Transverse colon (tissue), 4 donors: ENCODE results near the gene RGS6. TPM values are rescaled to one million over a fixed set of nuclear protein-coding genes. Genes with fewer than 3 reads are reported as not detected.

Experiments
- DNase-seq: peaks from one replicate; pipeline ENCODE4 v3.0.0-alpha.2; 2019
- H3K27ac ChIP-seq, 4 donors: fragments of 200-600 bp; sonication (generic); 2 replicates each; pipeline ENCODE4 v1.5.1; 2016 to 2018; ENCODE audit warnings: inconsistent platforms in 4 of 4
- H3K27me3 ChIP-seq: fragments of 200-600 bp; sonication (generic); 2 replicates; pipeline ENCODE4 v1.5.1; 2017; ENCODE audit warnings: inconsistent platforms
- H3K36me3 ChIP-seq, 4 donors: fragments of 200-600 bp; sonication (generic); 2 replicates each; pipeline ENCODE4 v1.5.1; 2017 to 2019; ENCODE audit warnings: inconsistent platforms in 4 of 4
- H3K4me1 ChIP-seq, 4 donors: fragments of 200-600 bp; sonication (generic); 2 replicates each; pipeline ENCODE4 v1.5.1; 2017 to 2020; ENCODE audit warnings: inconsistent platforms in 4 of 4
- H3K4me3 ChIP-seq, 4 donors: fragments of 200-600 bp; sonication (generic); 1 replicate in 1 of 4; 2 replicates in 3 of 4; pipeline versions ENCODE4 v1.5.1 to v1.6.1; 2017 to 2019; ENCODE audit warnings: inconsistent platforms in 4 of 4
- H3K9me3 ChIP-seq, 2 donors: fragments of 200-600 bp; sonication (generic); 2 replicates each; pipeline ENCODE4 v1.5.1; 2017 to 2019; ENCODE audit warnings: inconsistent platforms in 2 of 2
- EP300 ChIP-seq: sonication (generic); formaldehyde crosslinking; IDR thresholded peaks from one replicate; pipeline ENCODE4 v1.6.1; 2017; ENCODE audit warnings: antibody characterized with exemption, low read depth
- POLR2A ChIP-seq: fragments of 450-650 bp; IDR thresholded peaks from one replicate; pipeline ENCODE4 v1.6.1; 2016; ENCODE audit warnings: antibody characterized with exemption, mild to moderate bottlenecking, moderate library complexity
- POLR2AphosphoS5 ChIP-seq, 3 donors: sonication (generic); formaldehyde crosslinking; IDR thresholded peaks; one replicate each; pipeline ENCODE4 v1.6.1; 2016; ENCODE audit warnings: antibody characterized with exemption in 3 of 3
- WGBS, 2 donors: methylation state at CpG; one replicate each; pipeline ENCODE4 v1.1.5; 2018; ENCODE audit warnings: low coverage in 1 of 2; 5-methylcytosine and 5-hydroxymethylcytosine counted together
- in situ Hi-C, 4 donors: fragments of 200-750 bp; cut with MboI; loops; one replicate each; pipeline versions ENCODE4 v1.15.0 to v1.15.1; 2017; ENCODE audit warnings: low sequenced_read_pairs in 3 of 4, low pct_ligation_motif_present in 1 of 4, low pct_unique_long_range_greater_than_20kb in 1 of 4
- intact Hi-C: fragments of 100-400 bp; cut with DNase I; formaldehyde crosslinking; loops from one replicate; pipeline ENCODE4 v1.15.1; 2023; ENCODE audit warnings: low total_unique reads
- total RNA-seq, 4 donors: library from RNA; depleted of rRNA; stranded (reverse); fragments of >200 nt; gene quantifications; one replicate each; pipeline ENCODE4 v1.1.0, GENCODE V29; 2016
- TF ChIP-seq, protein P1 (sequence below), 5 experiments: fragments of 200-600 bp in 3 of 5; fragments of 450-650 bp in 2 of 5; sonication (generic) in 3 of 5; IDR thresholded peaks; 1 replicate in 2 of 5; 2 replicates in 3 of 5; pipeline ENCODE4 v1.5.1; 2016 to 2017; ENCODE audit warnings: antibody characterized with exemption in 5 of 5, inconsistent platforms in 3 of 5, mild to moderate bottlenecking in 2 of 5, moderate library complexity in 1 of 5

The RGS6 gene
- total RNA-seq, 4 donors from 2014 or later, result 0.41 to 0.48 TPM; not detected in 2

DNA sequence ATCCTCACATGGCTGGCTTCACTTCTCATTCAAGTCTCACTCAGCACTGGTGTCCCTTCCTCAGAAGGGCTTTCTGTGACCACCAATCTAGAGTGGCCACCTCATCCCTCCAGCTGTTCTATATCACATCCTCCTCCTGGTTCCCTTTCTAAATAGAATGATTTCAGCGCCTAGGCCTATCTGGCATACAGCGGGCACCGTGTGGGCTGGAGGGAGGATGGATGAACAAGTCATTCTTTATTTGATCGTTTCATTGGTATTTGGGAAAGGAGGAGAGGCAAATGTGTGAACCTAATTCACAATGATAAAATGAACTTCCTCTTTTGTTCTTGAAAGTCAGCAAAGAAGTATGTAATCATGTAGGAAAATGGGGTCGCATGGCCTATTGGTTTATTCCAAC is 567.5 kb downstream of the RGS6 start:
- 84 to 86% methylated on average over 5 of the region's 5 CpGs for WGBS, 2 donors

DNA sequence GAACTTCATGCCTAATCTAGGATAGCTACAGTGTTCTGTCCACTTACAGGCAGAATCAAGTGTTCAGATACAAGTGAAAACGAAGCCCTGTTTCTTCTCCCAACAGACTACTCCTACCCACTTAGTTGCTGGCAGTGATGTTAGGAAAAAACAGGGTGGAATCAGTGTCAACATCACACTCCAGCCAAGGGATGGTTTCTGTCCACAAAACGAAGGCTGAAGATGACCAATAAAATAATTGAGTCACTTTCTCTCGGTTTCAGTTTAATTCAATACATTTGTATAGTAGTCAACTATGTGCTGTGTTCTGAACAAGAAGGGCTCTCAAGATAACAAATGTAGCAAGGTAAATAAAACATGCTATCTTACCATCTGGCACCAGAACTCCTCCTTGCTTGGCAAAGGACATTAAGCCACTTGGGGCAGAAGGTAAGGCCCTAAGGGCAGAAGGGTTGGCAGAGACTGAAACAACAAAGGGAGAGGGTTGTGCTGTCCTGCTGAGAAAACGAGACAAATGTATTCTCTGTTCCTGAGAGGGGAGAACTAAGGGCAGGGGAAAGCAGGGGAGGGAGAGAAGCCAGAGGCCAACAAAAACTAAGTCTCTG is 568.1 kb downstream of the RGS6 start:
- Histone ChIP-seq H3K36me3 (no peaks in the 10 kb centered on the region), H3K4me1 (no peaks in the 10 kb centered on the region), H3K4me3 (no peak overlapping the region), H3K9me3 (no peaks in the 10 kb centered on the region), H3K27ac (no peak overlapping the region), H3K27me3 (no peaks in the 10 kb centered on the region)
- TF ChIP-seq, protein P1, sequence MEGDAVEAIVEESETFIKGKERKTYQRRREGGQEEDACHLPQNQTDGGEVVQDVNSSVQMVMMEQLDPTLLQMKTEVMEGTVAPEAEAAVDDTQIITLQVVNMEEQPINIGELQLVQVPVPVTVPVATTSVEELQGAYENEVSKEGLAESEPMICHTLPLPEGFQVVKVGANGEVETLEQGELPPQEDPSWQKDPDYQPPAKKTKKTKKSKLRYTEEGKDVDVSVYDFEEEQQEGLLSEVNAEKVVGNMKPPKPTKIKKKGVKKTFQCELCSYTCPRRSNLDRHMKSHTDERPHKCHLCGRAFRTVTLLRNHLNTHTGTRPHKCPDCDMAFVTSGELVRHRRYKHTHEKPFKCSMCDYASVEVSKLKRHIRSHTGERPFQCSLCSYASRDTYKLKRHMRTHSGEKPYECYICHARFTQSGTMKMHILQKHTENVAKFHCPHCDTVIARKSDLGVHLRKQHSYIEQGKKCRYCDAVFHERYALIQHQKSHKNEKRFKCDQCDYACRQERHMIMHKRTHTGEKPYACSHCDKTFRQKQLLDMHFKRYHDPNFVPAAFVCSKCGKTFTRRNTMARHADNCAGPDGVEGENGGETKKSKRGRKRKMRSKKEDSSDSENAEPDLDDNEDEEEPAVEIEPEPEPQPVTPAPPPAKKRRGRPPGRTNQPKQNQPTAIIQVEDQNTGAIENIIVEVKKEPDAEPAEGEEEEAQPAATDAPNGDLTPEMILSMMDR (IDR thresholded peaks at IDR 0.05), result no peak
- TF ChIP-seq EP300 (no peak), POLR2A (no peak), POLR2AphosphoS5 (IDR thresholded peaks at IDR 0.05) (no peak)
- in situ Hi-C loops, result no loop called here
- intact Hi-C loops, result no loop called here
- 52 to 80% methylated on average over 2 to 4 of the region's 4 CpGs for WGBS, 2 donors
- no peak for DNase-seq

More for the DNA sequence above, 567.5 kb downstream of the RGS6 start:
- H3K27ac ChIP-seq, result no peak overlapping the region
- TF ChIP-seq, protein P1 (IDR thresholded peaks at IDR 0.05), result no peak
- no peak for TF ChIP-seq EP300
- no peak for DNase-seq
- in situ Hi-C loops, result no loop called here
- H3K4me3 ChIP-seq, result no peak overlapping the region
- H3K9me3 ChIP-seq, result no peaks in the 10 kb centered on the region
- no peaks in the 10 kb centered on the region for H3K36me3 ChIP-seq
- H3K4me1 ChIP-seq, result no peaks in the 10 kb centered on the region
- no peaks in the 10 kb centered on the region for H3K27me3 ChIP-seq
- intact Hi-C loops, result no loop called here

- WGBS, 2 donors, result 93 to 96% methylated on average over 5 of the region's 5 CpGs
- intact Hi-C loops, result no loop called here
- H3K36me3 ChIP-seq, result no peaks in the 10 kb centered on the region
- no peak overlapping the region for H3K4me3 ChIP-seq
- in situ Hi-C loops, result no loop called here
- no peak for DNase-seq
- H3K4me1 ChIP-seq, result no peaks in the 10 kb centered on the region
- no peaks in the 10 kb centered on the region for H3K9me3 ChIP-seq
- H3K27me3 ChIP-seq, result no peaks in the 10 kb centered on the region
- H3K27ac ChIP-seq, result no peak overlapping the region
- TF ChIP-seq POLR2A (no peak), POLR2AphosphoS5 (IDR thresholded peaks at IDR 0.05) (no peak), EP300 (no peak)
- TF ChIP-seq, protein P1 (IDR thresholded peaks at IDR 0.05), result no peak
These were observed 569.2 kb downstream of the RGS6 start for GRCh38 chr14:72501439-72501838.

DNA sequence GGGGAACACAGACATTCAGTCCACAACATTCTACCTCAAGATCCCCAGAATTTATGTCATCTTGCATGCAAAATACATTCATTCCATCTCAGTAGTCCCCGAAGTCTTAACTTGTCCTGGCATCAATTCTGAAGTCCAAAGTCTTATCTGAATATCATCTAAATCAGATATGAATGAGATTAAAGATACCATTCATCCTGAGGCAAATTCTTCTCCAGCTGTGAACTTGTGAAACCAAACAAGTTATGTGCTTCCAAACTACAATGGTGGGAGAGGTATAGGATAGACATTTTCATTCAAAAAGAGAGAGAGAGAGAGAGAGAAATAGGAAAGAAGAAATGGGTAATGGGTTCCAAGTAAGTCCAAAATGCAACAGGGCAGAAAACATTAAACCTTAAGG is 571.0 kb downstream of the RGS6 start:
- Histone ChIP-seq H3K27me3 (no peaks in the 10 kb centered on the region), H3K36me3 (no peaks in the 10 kb centered on the region), H3K4me3 (no peak overlapping the region), H3K27ac (no peak overlapping the region), H3K4me1 (no peaks in the 10 kb centered on the region), H3K9me3 (no peaks in the 10 kb centered on the region)
- in situ Hi-C loops (no loop called here), intact Hi-C loops (no loop called here)
- no peak for DNase-seq
- TF ChIP-seq POLR2A (no peak), EP300 (no peak), POLR2AphosphoS5 (IDR thresholded peaks at IDR 0.05) (no peak)
- TF ChIP-seq, protein P1 (IDR thresholded peaks at IDR 0.05), result no peak
- 43 to 50% methylated on average over 1 of the region's 1 CpG for WGBS, 2 donors
